ENCODE measurements around the gene SIRT2.

The SIRT2 gene

GRCh38 chr19:38878575-38879399, 20.6 kb downstream of the SIRT2 start (continued):
- TF ChIP-seq REST (tag by site-specific recombination; IDR thresholded peaks at IDR 0.05): no peak
- no peak for TF ChIP-seq ZNF518A (tag by site-specific recombination; conservative IDR thresholded peaks at IDR 0.05; ENCODE audit: low read depth)
- no peak for TF ChIP-seq ZNF16 (tag by site-specific recombination; IDR thresholded peaks at IDR 0.05; ENCODE audit: low read depth)
- peak; percentile 76; the same call in 1 of the 2 replicates for TF ChIP-seq ZFP69B (tag by site-specific recombination; IDR thresholded peaks at IDR 0.05)
- no peak for TF ChIP-seq ZNF280D (tag by site-specific recombination; IDR thresholded peaks at IDR 0.05)
- TF ChIP-seq EGR2 (tag by site-specific recombination; IDR thresholded peaks at IDR 0.05; ENCODE audit: low read depth): peak; percentile 73

GRCh38 chr19:38877781-38878574, 21.4 kb downstream of the SIRT2 start, which contains the start of gene RINL:
Gene RINL (minus strand): TSS chr19:38878275. CDS start chr19:38876742, 1,533 bp downstream.
- H3K36me3 ChIP-seq (ENCODE audit: control insufficient read depth in 2 of 2, insufficient read depth in 1 of 2, low read length in 2 of 2): peaks cover 5 to 26% of the 10 kb centered on the region in 2 experiments; a peak in 2 of 3 replicates
- H3K9me3 ChIP-seq (ENCODE audit: control insufficient read depth, insufficient read depth, low read depth, low read length): no peaks in the 10 kb centered on the region
- CTCF ChIA-PET: interaction anchor here (1.0 to 9.0 kb wide), 5 partner anchors 10 to 84 kb away, joined by 3 to 84 read pairs (median 4); no protein-coding TSS in a partner anchor
- peaks cover 8% of the 10 kb centered on the region for H3K4me1 ChIP-seq (ENCODE audit: control insufficient read depth, insufficient read depth, low read length)
- POLR2A ChIA-PET: interaction anchor here (0.5 to 1.4 kb wide), 6 partner anchors 15 to 562 kb away, joined by 3 to 5 read pairs (median 3); no protein-coding TSS in a partner anchor
- H3K4me3 ChIP-seq (ENCODE audit: low read depth, low read length): peak within 1 kb of the TSS; percentile 25
- peak within 1 kb of the TSS; percentile 71 for H3K27ac ChIP-seq (ENCODE audit: extremely low read depth, low read depth, low read length)
- TF ChIP-seq SCRT2 (tag by site-specific recombination; IDR thresholded peaks at IDR 0.05): peak; percentile 60
- no peak for TF ChIP-seq GLI2 (tag by site-specific recombination; IDR thresholded peaks at IDR 0.05; ENCODE audit: borderline replicate concordance, low read depth)
- TF ChIP-seq ZNF175 (tag by site-specific recombination; IDR thresholded peaks at IDR 0.05): no peak
- no peak for TF ChIP-seq ZNF580 (tag by site-specific recombination; IDR thresholded peaks at IDR 0.05)
- no peak for TF ChIP-seq BCL6B (tag by site-specific recombination; IDR thresholded peaks at IDR 0.05)
- TF ChIP-seq ZNF488 (tag by site-specific recombination; IDR thresholded peaks at IDR 0.05): no peak
- TF ChIP-seq ZFP69B (tag by site-specific recombination; IDR thresholded peaks at IDR 0.05): no peak
- no peak for TF ChIP-seq ELK4 (IDR thresholded peaks at IDR 0.05; ENCODE audit: borderline replicate concordance, low read depth, low read length)
- no peak for TF ChIP-seq ZNF629 (tag by site-specific recombination; IDR thresholded peaks at IDR 0.05)
- peak; percentile 86 for TF ChIP-seq ZBTB17 (tag by site-specific recombination; IDR thresholded peaks at IDR 0.05)
- TF ChIP-seq MYNN (tag by site-specific recombination; IDR thresholded peaks at IDR 0.05; ENCODE audit: borderline replicate concordance): no peak
- TF ChIP-seq YY2 (tag by site-specific recombination; IDR thresholded peaks at IDR 0.05): no peak
